ENCODE data around the gene CCNY. TPM values are rescaled to one million over a fixed set of nuclear protein-coding genes. Genes with fewer than 3 reads are reported as not detected.

CCNY gene
- total and polyA plus RNA-seq, 4 donors, result 57.7 to 112 (median 76.1) TPM

GRCh38 chr10:35573796-35574195 lies 237.5 kb downstream of the CCNY start:
- Histone ChIP-seq H3K9me3 (ENCODE audit: control insufficient read depth, insufficient read depth, low read length) (no peaks in the 10 kb centered on the region), H3K36me3 (ENCODE audit: control insufficient read depth, insufficient read depth, low read length) (peaks cover 24% of the 10 kb centered on the region), H3K4me3 (ENCODE audit: low read depth, low read length) (no peak overlapping the region), H3K27me3 (ENCODE audit: control insufficient read depth, insufficient read depth, low read length) (no peaks in the 10 kb centered on the region), H3K27ac (ENCODE audit: low read depth, low read length) (no peak overlapping the region), H3K4me1 (ENCODE audit: control insufficient read depth, insufficient read depth, low read length) (no peaks in the 10 kb centered on the region)
- no peak for DNase-seq (ENCODE audit: low read depth in 4 of 6, low spot score in 6 of 6)
- 83% methylated on average over 1 of the region's 1 CpG for WGBS (ENCODE audit: insufficient coverage)

GRCh38 chr10:35574924-35575352 lies 238.6 kb downstream of the CCNY start:
- no peak overlapping the region for H3K4me3 ChIP-seq (ENCODE audit: low read depth, low read length)
- no peaks in the 10 kb centered on the region for H3K9me3 ChIP-seq (ENCODE audit: control insufficient read depth, insufficient read depth, low read length)
- no peak overlapping the region for H3K27ac ChIP-seq (ENCODE audit: low read depth, low read length)
- H3K27me3 ChIP-seq (ENCODE audit: control insufficient read depth, insufficient read depth, low read length), result no peaks in the 10 kb centered on the region
- 73% methylated on average over 6 of the region's 9 CpGs for WGBS (ENCODE audit: insufficient coverage)
- peaks cover 16% of the 10 kb centered on the region for H3K36me3 ChIP-seq (ENCODE audit: control insufficient read depth, insufficient read depth, low read length)
- H3K4me1 ChIP-seq (ENCODE audit: control insufficient read depth, insufficient read depth, low read length), result no peaks in the 10 kb centered on the region
- DNase-seq (ENCODE audit: low read depth in 4 of 6, low spot score in 6 of 6), result no peak

GRCh38 chr10:35575640-35576039 lies 239.3 kb downstream of the CCNY start:
- 96% methylated on average over 8 of the region's 9 CpGs for WGBS (ENCODE audit: insufficient coverage)
- no peak overlapping the region for H3K27ac ChIP-seq (ENCODE audit: low read depth, low read length)
- H3K9me3 ChIP-seq (ENCODE audit: control insufficient read depth, insufficient read depth, low read length), result no peaks in the 10 kb centered on the region
- DNase-seq (ENCODE audit: low read depth in 4 of 6, low spot score in 6 of 6), result no peak
- no peaks in the 10 kb centered on the region for H3K4me1 ChIP-seq (ENCODE audit: control insufficient read depth, insufficient read depth, low read length)
- peaks cover 16% of the 10 kb centered on the region for H3K36me3 ChIP-seq (ENCODE audit: control insufficient read depth, insufficient read depth, low read length)
- H3K4me3 ChIP-seq (ENCODE audit: low read depth, low read length), result no peak overlapping the region
- H3K27me3 ChIP-seq (ENCODE audit: control insufficient read depth, insufficient read depth, low read length), result no peaks in the 10 kb centered on the region

GRCh38 chr10:35576730-35577129 lies 240.4 kb downstream of the CCNY start:
- no peak overlapping the region for H3K27ac ChIP-seq (ENCODE audit: low read depth, low read length)

GRCh38 chr10:35577926-35578617 lies 241.8 kb downstream of the CCNY start:
- H3K27ac ChIP-seq (ENCODE audit: low read depth, low read length), result no peak overlapping the region
- peak in 1 of 6 donors; percentile 53 for DNase-seq (ENCODE audit: low read depth in 4 of 6, low spot score in 6 of 6)
- H3K27me3 ChIP-seq (ENCODE audit: control insufficient read depth, insufficient read depth, low read length), result no peaks in the 10 kb centered on the region
- no peaks in the 10 kb centered on the region for H3K9me3 ChIP-seq (ENCODE audit: control insufficient read depth, insufficient read depth, low read length)
- 84% methylated on average over 4 of the region's 7 CpGs for WGBS (ENCODE audit: insufficient coverage)
- H3K4me3 ChIP-seq (ENCODE audit: low read depth, low read length), result no peak overlapping the region
- H3K36me3 ChIP-seq (ENCODE audit: control insufficient read depth, insufficient read depth, low read length), result peaks cover 8% of the 10 kb centered on the region
- no peaks in the 10 kb centered on the region for H3K4me1 ChIP-seq (ENCODE audit: control insufficient read depth, insufficient read depth, low read length)

More at GRCh38 chr10:35576730-35577129, 240.4 kb downstream of the CCNY start:
- DNase-seq (ENCODE audit: low read depth in 4 of 6, low spot score in 6 of 6), result no peak
- H3K27me3 ChIP-seq (ENCODE audit: control insufficient read depth, insufficient read depth, low read length), result no peaks in the 10 kb centered on the region
- 96% methylated on average over 2 of the region's 3 CpGs for WGBS (ENCODE audit: insufficient coverage)
- H3K4me3 ChIP-seq (ENCODE audit: low read depth, low read length), result no peak overlapping the region
- no peaks in the 10 kb centered on the region for H3K4me1 ChIP-seq (ENCODE audit: control insufficient read depth, insufficient read depth, low read length)
- no peaks in the 10 kb centered on the region for H3K9me3 ChIP-seq (ENCODE audit: control insufficient read depth, insufficient read depth, low read length)
- peaks cover 16% of the 10 kb centered on the region for H3K36me3 ChIP-seq (ENCODE audit: control insufficient read depth, insufficient read depth, low read length)

GRCh38 chr10:35578618-35578956 lies 242.3 kb downstream of the CCNY start:
- no peak overlapping the region for H3K27ac ChIP-seq (ENCODE audit: low read depth, low read length)

GRCh38 chr10:35579116-35579515 lies 242.8 kb downstream of the CCNY start:
- Histone ChIP-seq H3K4me1 (ENCODE audit: control insufficient read depth, insufficient read depth, low read length) (no peaks in the 10 kb centered on the region), H3K9me3 (ENCODE audit: control insufficient read depth, insufficient read depth, low read length) (no peaks in the 10 kb centered on the region), H3K27ac (ENCODE audit: low read depth, low read length) (no peak overlapping the region), H3K27me3 (ENCODE audit: control insufficient read depth, insufficient read depth, low read length) (no peaks in the 10 kb centered on the region), H3K4me3 (ENCODE audit: low read depth, low read length) (no peak overlapping the region), H3K36me3 (ENCODE audit: control insufficient read depth, insufficient read depth, low read length) (peaks cover 5% of the 10 kb centered on the region)
- peak in 1 of 6 donors; percentile 21 for DNase-seq (ENCODE audit: low read depth in 4 of 6, low spot score in 6 of 6)
- 90% methylated on average over 3 of the region's 3 CpGs for WGBS (ENCODE audit: insufficient coverage)

More at GRCh38 chr10:35578618-35578956, 242.3 kb downstream of the CCNY start:
- no peaks in the 10 kb centered on the region for H3K27me3 ChIP-seq (ENCODE audit: control insufficient read depth, insufficient read depth, low read length)
- 96% methylated on average over 3 of the region's 4 CpGs for WGBS (ENCODE audit: insufficient coverage)
- H3K9me3 ChIP-seq (ENCODE audit: control insufficient read depth, insufficient read depth, low read length), result no peaks in the 10 kb centered on the region
- H3K36me3 ChIP-seq (ENCODE audit: control insufficient read depth, insufficient read depth, low read length), result peaks cover 5% of the 10 kb centered on the region
- H3K4me3 ChIP-seq (ENCODE audit: low read depth, low read length), result no peak overlapping the region
- no peaks in the 10 kb centered on the region for H3K4me1 ChIP-seq (ENCODE audit: control insufficient read depth, insufficient read depth, low read length)
- DNase-seq (ENCODE audit: low read depth in 4 of 6, low spot score in 6 of 6), result peak in 1 of 6 donors; percentile 25

GRCh38 chr10:35579726-35580422 lies 243.6 kb downstream of the CCNY start:
- WGBS (ENCODE audit: insufficient coverage), result 84% methylated on average over 7 of the region's 12 CpGs
- Histone ChIP-seq H3K27me3 (ENCODE audit: control insufficient read depth, insufficient read depth, low read length) (no peaks in the 10 kb centered on the region), H3K27ac (ENCODE audit: low read depth, low read length) (no peak overlapping the region), H3K4me1 (ENCODE audit: control insufficient read depth, insufficient read depth, low read length) (no peaks in the 10 kb centered on the region), H3K9me3 (ENCODE audit: control insufficient read depth, insufficient read depth, low read length) (no peaks in the 10 kb centered on the region), H3K36me3 (ENCODE audit: control insufficient read depth, insufficient read depth, low read length) (peaks cover 1% of the 10 kb centered on the region), H3K4me3 (ENCODE audit: low read depth, low read length) (no peak overlapping the region)
- peak in 1 of 6 donors; percentile 14 for DNase-seq (ENCODE audit: low read depth in 4 of 6, low spot score in 6 of 6)

- Histone ChIP-seq H3K4me3 (ENCODE audit: low read depth, low read length) (no peak overlapping the region), H3K4me1 (ENCODE audit: control insufficient read depth, insufficient read depth, low read length) (no peaks in the 10 kb centered on the region), H3K27ac (ENCODE audit: low read depth, low read length) (no peak overlapping the region), H3K9me3 (ENCODE audit: control insufficient read depth, insufficient read depth, low read length) (no peaks in the 10 kb centered on the region), H3K36me3 (ENCODE audit: control insufficient read depth, insufficient read depth, low read length) (no peaks in the 10 kb centered on the region), H3K27me3 (ENCODE audit: control insufficient read depth, insufficient read depth, low read length) (no peaks in the 10 kb centered on the region)
- no peak for DNase-seq (ENCODE audit: low read depth in 4 of 6, low spot score in 6 of 6)
- 88% methylated on average over 2 of the region's 3 CpGs for WGBS (ENCODE audit: insufficient coverage)
Observed at GRCh38 chr10:35580423-35580770, 244.1 kb downstream of the CCNY start.

GRCh38 chr10:35581655-35582054 lies 245.3 kb downstream of the CCNY start:
- H3K9me3 ChIP-seq (ENCODE audit: control insufficient read depth, insufficient read depth, low read length), result no peaks in the 10 kb centered on the region
- H3K4me1 ChIP-seq (ENCODE audit: control insufficient read depth, insufficient read depth, low read length), result no peaks in the 10 kb centered on the region
- no peaks in the 10 kb centered on the region for H3K27me3 ChIP-seq (ENCODE audit: control insufficient read depth, insufficient read depth, low read length)
- no peak for DNase-seq (ENCODE audit: low read depth in 4 of 6, low spot score in 6 of 6)
- H3K27ac ChIP-seq (ENCODE audit: low read depth, low read length), result no peak overlapping the region
- WGBS (ENCODE audit: insufficient coverage), result 94% methylated on average over 3 of the region's 6 CpGs
- no peaks in the 10 kb centered on the region for H3K36me3 ChIP-seq (ENCODE audit: control insufficient read depth, insufficient read depth, low read length)
- H3K4me3 ChIP-seq (ENCODE audit: low read depth, low read length), result no peak overlapping the region

Measured in spinal cord (tissue), 10 donors.